ENCODE results near the gene PTPN6.
A peak's percentile ranks its signal among the peaks of the same experiment; 100 is the strongest.

Gene PTPN6

DNA sequence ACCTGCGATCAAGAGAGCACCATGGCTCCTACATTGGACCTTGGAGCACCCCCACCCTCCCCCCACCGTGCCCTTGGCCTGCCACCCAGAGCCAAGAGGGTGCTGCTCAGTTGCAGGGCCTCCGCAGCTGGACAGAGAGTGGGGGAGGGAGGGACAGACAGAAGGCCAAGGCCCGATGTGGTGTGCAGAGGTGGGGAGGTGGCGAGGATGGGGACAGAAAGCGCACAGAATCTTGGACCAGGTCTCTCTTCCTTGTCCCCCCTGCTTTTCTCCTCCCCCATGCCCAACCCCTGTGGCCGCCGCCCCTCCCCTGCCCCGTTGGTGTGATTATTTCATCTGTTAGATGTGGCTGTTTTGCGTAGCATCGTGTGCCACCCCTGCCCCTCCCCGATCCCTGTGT is 9.4 kb upstream of the PTPN6 start:
- DNase-seq (ENCODE audit: low spot score): no peak

DNA sequence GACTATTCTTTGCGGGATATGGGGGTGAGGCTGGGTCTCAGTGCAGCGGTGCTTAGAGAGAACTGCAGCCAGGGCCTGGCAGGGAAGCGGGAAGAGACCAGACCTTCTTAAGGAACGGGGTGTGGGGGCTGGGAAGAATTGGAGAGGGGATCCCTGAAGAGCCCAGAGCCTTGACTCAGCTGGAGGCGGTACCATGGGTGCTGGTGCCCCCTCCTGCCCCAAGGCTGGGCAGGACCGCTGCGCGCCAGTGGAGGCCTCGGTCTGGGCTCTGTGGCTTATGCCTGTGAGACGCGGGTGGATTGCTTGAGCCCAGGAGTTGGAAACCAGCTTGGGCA is 8.9 kb upstream of the PTPN6 start:
- DNase-seq (ENCODE audit: low spot score): no peak

GRCh38 chr12:6943389-6943721 is 7.8 kb upstream of the PTPN6 start:
- DNase-seq (ENCODE audit: low spot score): peak; percentile 92

GRCh38 chr12:6943722-6944380 is 7.3 kb upstream of the PTPN6 start, which contains the start of the genes C12orf57 and RNU7-1:
TSS of gene C12orf57 (plus strand) at chr12:6944022. CDS start at chr12:6944122, 100 bp downstream.
TSS of gene RNU7-1 (plus strand) at chr12:6943816.
- peak; percentile 77 for DNase-seq (ENCODE audit: low spot score)

DNA sequence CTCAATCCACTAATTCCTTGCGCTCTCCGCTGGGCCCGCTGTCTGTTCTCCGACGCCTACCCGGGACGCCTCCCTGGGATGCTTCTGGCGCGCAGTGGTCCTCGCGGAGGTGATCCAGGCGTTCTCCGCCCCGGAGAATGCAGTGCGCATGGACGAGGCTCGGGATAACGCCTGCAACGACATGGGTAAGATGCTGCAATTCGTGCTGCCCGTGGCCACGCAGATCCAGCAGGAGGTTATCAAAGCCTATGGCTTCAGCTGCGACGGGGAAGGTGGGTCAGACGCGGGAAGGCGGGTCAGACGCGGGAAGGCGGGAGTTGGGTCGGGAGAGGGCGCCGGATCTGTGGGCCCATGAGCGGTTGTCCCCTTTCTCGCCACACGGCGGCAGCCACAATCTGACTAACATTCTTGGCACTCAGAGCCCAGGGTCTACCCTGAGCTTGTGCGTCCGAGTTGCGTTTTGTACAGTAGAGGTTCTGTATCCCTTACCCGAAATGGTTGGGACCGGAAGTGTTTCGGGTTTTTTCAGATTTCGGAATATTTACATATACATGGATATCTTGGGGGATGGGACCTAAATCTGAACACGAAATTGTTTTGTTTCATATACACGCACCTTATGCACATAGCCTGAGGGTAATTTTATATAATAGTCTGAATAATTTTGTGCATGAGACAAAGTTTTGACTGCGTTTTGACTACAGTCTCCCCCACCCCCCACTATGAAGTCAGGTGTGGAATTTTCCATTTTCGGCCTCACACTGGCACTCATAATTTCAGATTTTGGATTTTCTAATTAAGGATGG is 6.6 kb upstream of the PTPN6 start:
- peak; percentile 94 for DNase-seq (ENCODE audit: low spot score)

DNA sequence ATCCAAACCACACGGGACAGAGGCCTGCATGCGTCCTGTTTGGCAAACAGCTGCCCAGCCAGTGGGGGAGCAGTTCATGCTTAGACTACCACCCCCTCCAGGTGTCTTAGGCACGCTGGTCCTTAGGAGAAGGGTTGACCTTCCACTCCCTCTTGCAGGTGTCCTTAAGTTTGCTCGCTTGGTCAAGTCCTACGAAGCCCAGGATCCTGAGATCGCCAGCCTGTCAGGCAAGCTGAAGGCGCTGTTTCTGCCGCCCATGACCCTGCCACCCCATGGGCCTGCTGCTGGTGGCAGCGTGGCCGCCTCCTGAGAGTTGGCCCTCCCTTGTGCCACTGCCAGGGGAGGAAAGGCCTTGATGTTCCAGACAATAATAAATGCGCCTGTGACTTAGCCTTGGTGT is 5.5 kb upstream of the PTPN6 start:
- DNase-seq (ENCODE audit: low spot score): no peak

DNA sequence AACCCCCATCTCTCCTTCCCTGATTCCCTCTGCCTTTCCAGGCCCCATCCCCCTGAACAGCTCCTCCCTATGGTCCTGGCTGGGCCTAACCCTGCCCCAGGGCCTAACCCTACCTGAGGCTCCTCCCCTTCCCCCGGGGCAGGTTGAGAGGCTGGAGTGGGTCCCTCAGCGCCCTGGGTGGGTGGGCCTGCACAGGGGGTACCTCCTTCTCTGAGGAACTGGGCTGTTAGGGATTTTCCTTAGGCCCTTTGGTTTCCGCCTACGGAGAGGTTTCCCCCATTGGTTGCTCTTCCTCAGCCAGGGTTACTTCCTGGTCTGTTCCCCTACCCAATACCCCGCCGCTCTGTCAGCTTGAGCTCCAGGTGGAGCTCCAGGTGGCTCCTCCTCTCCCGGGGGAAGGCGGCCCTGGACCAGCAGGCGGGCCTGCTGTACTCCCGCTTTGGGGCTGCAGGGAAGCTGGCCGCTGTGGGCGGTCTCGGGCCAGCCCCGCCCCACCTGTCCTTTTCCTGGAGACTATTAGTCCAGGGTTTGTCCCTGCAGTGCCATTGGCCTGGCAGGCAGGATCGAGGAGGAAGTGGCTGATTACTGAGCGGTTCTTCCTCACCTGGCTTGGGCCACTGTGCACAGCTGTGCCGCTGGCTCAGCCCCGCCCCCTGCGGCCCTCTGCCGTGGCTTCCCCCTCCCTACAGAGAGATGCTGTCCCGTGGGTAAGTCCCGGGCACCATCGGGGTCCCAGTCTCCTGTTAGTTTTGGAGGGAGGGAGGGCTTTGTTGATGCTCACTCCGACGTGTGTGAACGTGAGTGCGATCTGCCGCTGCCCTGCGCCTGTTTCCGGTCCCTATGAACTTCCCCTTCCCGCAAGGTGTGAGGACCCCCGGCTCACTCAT is 4.9 kb upstream of the PTPN6 start:
- DNase-seq (ENCODE audit: low spot score): no peak

GRCh38 chr12:6946920-6947374 is 4.2 kb upstream of the PTPN6 start:
- no peak for DNase-seq (ENCODE audit: low spot score)

DNA sequence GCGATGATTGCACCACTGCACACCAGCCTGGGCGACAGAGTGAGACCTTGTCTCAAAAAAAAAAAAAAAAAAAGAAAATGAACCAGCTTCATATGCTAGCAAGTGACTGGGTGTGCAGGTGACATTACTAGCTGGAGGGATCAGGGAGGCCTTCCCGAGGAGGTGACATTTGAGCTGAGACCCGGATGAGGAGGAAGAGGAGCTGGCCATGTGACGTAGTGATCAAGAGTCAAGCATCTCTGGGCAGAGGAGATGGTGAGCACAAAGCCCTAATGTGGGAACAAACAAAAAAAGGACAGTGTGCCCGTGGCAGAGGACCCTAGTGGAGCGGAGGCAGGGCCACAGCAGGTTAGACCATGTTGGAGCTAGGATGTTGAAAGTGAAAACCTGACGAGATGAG is 3.5 kb upstream of the PTPN6 start:
- no peak for DNase-seq (ENCODE audit: low spot score)

GRCh38 chr12:6948873-6949594 is 2.1 kb upstream of the PTPN6 start:
- no peak for DNase-seq (ENCODE audit: low spot score)

DNA sequence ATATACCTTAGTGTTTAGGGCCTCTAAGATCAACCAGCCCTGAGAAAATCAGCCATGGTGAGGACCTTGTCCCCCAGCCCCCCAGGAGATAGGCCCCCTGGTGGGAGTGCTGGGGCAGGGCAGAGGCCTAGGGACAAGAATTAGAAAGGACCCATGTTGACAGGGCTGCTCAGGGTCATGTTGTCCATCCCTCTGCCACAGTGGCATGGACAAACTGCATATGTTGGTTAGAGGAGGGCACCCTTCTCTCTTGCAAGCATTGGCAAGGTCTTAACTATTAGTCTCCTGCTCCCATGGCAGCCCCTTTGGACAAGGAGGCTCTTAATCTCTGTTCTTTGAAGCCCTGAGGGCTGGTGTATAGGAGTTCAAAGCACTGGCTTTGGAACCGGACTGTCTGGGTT is 755 bp upstream of the PTPN6 start:
- DNase-seq (ENCODE audit: low spot score): no peak

- DNase-seq (ENCODE audit: low spot score): no peak
Measured at GRCh38 chr12:6951551-6952120, 480 bp downstream of the PTPN6 start.

- DNase-seq (ENCODE audit: low spot score): no peak
Measured at GRCh38 chr12:6952121-6952862, 1.1 kb downstream of the PTPN6 start.

DNA sequence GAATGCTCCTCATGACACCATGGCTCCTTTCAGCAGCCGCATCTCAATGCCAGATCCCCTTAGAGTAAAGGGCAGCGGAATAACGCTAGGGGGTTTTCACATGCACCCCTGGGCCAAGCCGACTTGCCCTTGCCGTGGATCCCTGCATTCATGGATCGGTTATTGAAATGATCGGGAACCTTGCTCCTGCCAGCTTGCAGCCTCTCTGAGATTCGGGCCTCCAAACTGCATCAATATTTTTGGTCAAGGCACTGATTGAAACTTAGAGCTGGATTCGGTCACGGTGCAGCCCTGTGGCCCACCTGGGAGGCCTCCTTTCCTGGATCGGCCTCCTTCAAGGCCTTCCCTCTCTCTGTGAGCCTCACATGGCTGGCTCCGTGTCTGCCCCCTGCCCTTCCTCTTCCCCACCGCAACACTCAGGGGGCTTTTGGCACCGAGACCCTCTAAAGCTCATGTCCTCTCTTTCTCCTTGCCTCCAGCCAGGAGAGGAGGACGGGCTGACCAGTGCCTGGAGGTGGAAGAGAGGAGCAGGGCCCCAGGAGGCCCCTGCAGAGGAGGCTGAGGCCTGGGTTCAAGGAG is 1.8 kb downstream of the PTPN6 start:
- no peak for DNase-seq (ENCODE audit: low spot score)

- DNase-seq (ENCODE audit: low spot score): peak; percentile 55
Measured at GRCh38 chr12:6953442-6954315, 2.5 kb downstream of the PTPN6 start.

DNA sequence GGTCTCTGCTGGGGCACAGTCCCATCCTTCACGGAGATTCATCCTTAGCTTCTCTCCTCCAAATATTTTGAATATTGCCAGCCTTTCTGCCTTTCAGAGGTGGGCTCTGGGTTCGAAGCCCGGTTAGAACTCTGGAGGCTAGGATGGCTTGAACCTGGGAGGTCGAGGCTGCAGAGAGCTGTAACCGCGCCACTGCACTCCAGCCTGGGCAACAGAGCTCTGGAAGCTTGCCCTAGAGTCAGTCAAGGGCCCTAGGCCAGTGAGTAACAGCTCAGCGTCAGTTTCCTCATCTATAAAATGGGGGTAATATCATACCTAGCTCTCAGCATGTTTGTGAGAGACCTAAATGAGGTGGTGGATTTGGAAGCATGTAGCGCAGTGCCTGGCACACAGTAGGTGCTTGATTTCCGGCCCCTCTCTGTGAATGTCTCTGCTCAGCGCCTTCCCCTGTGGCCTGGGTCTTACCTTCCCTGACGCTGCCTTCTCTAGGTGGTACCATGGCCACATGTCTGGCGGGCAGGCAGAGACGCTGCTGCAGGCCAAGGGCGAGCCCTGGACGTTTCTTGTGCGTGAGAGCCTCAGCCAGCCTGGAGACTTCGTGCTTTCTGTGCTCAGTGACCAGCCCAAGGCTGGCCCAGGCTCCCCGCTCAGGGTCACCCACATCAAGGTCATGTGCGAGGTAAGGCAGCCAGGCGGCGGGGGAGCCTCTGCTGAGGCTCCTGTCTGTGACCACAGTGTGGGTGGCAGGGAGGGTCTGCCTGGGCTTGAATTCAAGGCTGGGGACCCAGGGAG is 3.4 kb downstream of the PTPN6 start:
- DNase-seq (ENCODE audit: low spot score): no peak

- DNase-seq (ENCODE audit: low spot score): no peak
Measured at GRCh38 chr12:6955108-6956020, 4.2 kb downstream of the PTPN6 start.

All from AG20443 (cell line).